MCF 10A (cell line): ENCODE data around the gene TLL2. TPM values are rescaled to one million over a fixed set of nuclear protein-coding genes. Genes with fewer than 3 reads are reported as not detected.

Source experiments
- BruUV-seq: library from RNA; stranded (reverse); fragments of 400-500 nt; replicated peaks from 2 replicates; lab custom pipeline; 2021; lab: Mats Ljungman, UMichigan
- CTCF ChIA-PET: fragments of 300-600 bp; sonication (Branson Sonifier 250); formaldehyde crosslinking; extraction: SDS; loops from one replicate; lab custom pipeline; 2021; ENCODE audit warnings: antibody characterized with exemption, inconsistent platforms; lab: Yijun Ruan, JAX
- POLR2A ChIA-PET: fragments of 300-600, 350-650 bp; sonication (Branson Sonifier 250); formaldehyde crosslinking; extraction: SDS; loops from one replicate; lab custom pipeline; 2020; ENCODE audit warnings: antibody characterized with exemption, inconsistent platforms; lab: Yijun Ruan, JAX
- DNase-seq: peaks from one replicate; pipeline ENCODE4 v3.0.0-alpha.2; 2018; ENCODE audit not compliant: unreplicated experiment
- H3K27ac Mint-ChIP-seq: one replicate; pipeline ENCODE4 v1.8.0; 2022; ENCODE audit warnings: mild to moderate bottlenecking, low read depth, mixed read lengths; ENCODE audit not compliant: unreplicated experiment
- H3K27me3 Mint-ChIP-seq: one replicate; pipeline ENCODE4 v1.8.0; 2022; ENCODE audit warnings: mixed read lengths; ENCODE audit not compliant: insufficient read depth, unreplicated experiment
- H3K36me3 Mint-ChIP-seq: one replicate; pipeline ENCODE4 v1.8.0; 2022; ENCODE audit warnings: mild to moderate bottlenecking, moderate library complexity, mixed read lengths; ENCODE audit not compliant: insufficient read depth, unreplicated experiment
- H3K4me1 Mint-ChIP-seq: one replicate; pipeline ENCODE4 v1.8.0; 2022; ENCODE audit warnings: mixed read lengths; ENCODE audit not compliant: insufficient read depth, unreplicated experiment
- H3K4me3 Mint-ChIP-seq: one replicate; pipeline ENCODE4 v1.8.0; 2022; ENCODE audit warnings: mild to moderate bottlenecking, moderate library complexity, mixed read lengths; ENCODE audit not compliant: unreplicated experiment
- H3K9me3 Mint-ChIP-seq: one replicate; pipeline ENCODE4 v1.8.0; 2022; ENCODE audit warnings: mixed read lengths; ENCODE audit not compliant: unreplicated experiment
- CTCF ChIP-seq: fragments of 200-600 bp; IDR thresholded peaks from one replicate; pipeline ENCODE4 v1.8.0; 2022; ENCODE audit warnings: antibody characterized with exemption, mild to moderate bottlenecking; ENCODE audit not compliant: unreplicated experiment
- intact Hi-C: fragments of 100-400 bp; cut with micrococcal nuclease; formaldehyde crosslinking; loops from 2 replicates; pipeline ENCODE4 v1.14.1; 2022
- total RNA-seq: library from RNA; stranded (reverse); gene quantifications from 2 replicates; pipeline ENCODE4 v1.2.3, GENCODE V29; 2022

Gene TLL2
- total RNA-seq, 1 experiment from 2014 or later = not detected

DNA sequence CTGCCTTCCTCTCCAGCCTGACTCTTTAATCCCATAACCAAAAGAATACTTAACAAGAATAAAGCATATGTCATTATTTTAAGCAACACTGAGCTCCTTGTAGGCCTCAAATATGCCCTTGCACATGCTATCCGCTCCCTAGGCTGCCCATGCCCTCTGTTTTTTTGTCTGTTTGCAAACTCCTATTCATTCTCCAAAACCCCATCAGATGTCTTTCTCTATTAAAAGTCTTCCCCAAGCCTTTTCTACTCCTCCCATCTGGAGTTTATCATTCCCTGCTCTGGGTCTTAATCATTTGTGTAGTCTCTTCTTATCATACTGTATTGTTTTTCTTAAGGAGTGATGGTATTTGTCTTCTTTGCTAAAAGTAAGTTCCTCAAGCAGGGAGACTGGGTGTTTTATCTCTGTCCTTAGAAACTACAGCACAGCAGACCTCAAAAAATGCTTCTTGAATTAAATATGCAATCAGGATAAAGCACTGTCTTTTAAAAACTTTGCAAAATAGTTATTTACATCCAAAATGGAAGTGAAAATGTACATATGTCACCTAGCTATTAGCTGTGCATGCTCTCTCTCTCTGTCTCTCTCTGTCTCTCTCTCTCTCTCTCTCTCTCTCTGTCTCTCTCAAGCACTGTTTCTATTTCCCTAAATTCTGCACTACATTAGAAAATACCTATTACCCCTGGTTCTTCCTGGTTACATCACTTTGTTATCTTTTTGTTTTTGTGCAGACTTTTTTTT is 98.4 kb downstream of the TLL2 start:
- no peak for DNase-seq
- Mint-ChIP-seq H3K4me1 (no peaks in the 10 kb centered on the region), H3K36me3 (no peaks in the 10 kb centered on the region), H3K27ac (no peak overlapping the region), H3K27me3 (no peaks in the 10 kb centered on the region), H3K9me3 (no peaks in the 10 kb centered on the region), H3K4me3 (no peak overlapping the region)
- POLR2A ChIA-PET = interaction anchor here (0.7 kb wide), 1 partner anchor 13 kb away, joined by 3 read pairs; no protein-coding TSS in a partner anchor
- CTCF ChIA-PET = interaction anchor here (0.7 to 1.6 kb wide), 3 partner anchors 18 to 795 kb away, joined by 4 to 7 read pairs (median 5); no protein-coding TSS in a partner anchor
- TF ChIP-seq CTCF = no peak
- no TSS peak for BruUV-seq
- intact Hi-C loops = no loop called here

DNA sequence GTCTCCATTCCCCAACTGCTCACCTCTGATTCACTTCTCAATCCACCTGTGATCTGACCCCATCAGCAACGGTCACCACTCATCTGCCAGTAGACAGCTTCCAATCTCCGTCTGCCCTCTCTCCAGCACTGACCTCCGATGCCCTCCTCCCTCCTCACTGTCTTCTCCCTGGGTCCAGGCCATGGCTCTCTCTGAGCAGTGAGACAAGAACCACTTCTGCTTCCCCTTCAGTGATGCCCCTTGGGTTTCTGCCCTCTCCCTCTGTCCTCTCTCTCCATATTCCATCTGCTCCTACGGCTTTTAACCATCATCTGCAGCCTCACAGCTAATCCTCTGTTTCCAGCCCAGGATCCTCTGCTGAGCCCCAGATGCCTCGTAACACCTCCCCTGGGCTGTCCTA is 99.4 kb downstream of the TLL2 start:
- H3K27ac Mint-ChIP-seq = no peak overlapping the region
- no peaks in the 10 kb centered on the region for H3K9me3 Mint-ChIP-seq
- CTCF ChIA-PET = interaction anchor here (0.7 to 1.1 kb wide), 3 partner anchors 17 to 44 kb away, joined by 3 to 5 read pairs (median 4); no protein-coding TSS in a partner anchor
- H3K27me3 Mint-ChIP-seq = no peaks in the 10 kb centered on the region
- H3K4me1 Mint-ChIP-seq = no peaks in the 10 kb centered on the region
- DNase-seq = no peak
- no peak overlapping the region for H3K4me3 Mint-ChIP-seq
- POLR2A ChIA-PET = no interaction called here
- intact Hi-C loops = no loop called here
- no peak for TF ChIP-seq CTCF
- BruUV-seq = no TSS peak
- H3K36me3 Mint-ChIP-seq = no peaks in the 10 kb centered on the region

- Mint-ChIP-seq H3K27ac (no peak overlapping the region), H3K4me3 (no peak overlapping the region), H3K36me3 (no peaks in the 10 kb centered on the region), H3K9me3 (no peaks in the 10 kb centered on the region), H3K4me1 (no peaks in the 10 kb centered on the region), H3K27me3 (peaks cover 7% of the 10 kb centered on the region)
- ChIA-PET CTCF (interaction anchor here (0.7 to 0.9 kb wide), 2 partner anchors 9 to 101 kb away, joined by 3 read pairs; partner anchors contain the start of gene TLL2), POLR2A (interaction anchor here (1.0 kb wide), 1 partner anchor 88 kb away, joined by 4 read pairs; no protein-coding TSS in a partner anchor)
- TF ChIP-seq CTCF = no peak
- no TSS peak for BruUV-seq
- no peak for DNase-seq
- intact Hi-C loops = no loop called here
Measured at GRCh38 chr10:96413151-96413787, 100.5 kb downstream of the TLL2 start.

DNA sequence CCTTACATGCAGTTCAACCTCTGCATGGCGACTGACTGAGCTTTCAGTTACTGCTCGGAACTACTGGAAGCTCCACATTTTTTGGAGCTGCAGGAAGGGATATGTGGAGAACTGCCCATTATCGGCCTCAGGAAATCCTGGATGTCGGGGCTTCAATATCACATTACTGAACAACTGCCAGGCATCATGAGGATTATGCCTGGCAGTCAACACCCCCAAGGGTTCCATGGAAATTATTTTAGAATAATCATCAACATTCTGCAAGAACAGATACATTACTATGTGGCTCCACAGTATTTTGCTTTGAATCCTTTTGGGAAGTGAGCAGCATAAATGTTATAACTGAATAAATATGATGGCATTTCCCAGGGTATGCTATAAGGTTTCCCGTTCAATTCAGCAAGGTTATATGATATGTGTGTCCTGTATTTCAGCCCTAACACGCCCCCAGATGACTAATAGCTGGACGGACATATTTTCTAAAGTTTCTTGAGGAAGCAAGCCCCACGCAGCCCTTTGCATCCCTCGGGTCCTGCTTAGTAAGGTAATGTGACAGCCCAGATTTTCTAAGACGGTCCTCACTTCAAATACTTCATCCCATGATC is 101.9 kb downstream of the TLL2 start:
- no TSS peak for BruUV-seq
- ChIA-PET POLR2A (interaction anchor here (0.6 kb wide), 1 partner anchor 22 kb away, joined by 3 read pairs; no protein-coding TSS in a partner anchor), CTCF (interaction anchor here (1.1 kb wide), 1 partner anchor 11 kb away, joined by 3 read pairs; no protein-coding TSS in a partner anchor)
- Mint-ChIP-seq H3K36me3 (no peaks in the 10 kb centered on the region), H3K9me3 (no peaks in the 10 kb centered on the region), H3K27me3 (peaks cover 21% of the 10 kb centered on the region), H3K27ac (no peak overlapping the region), H3K4me3 (no peak overlapping the region), H3K4me1 (no peaks in the 10 kb centered on the region)
- no peak for TF ChIP-seq CTCF
- DNase-seq = no peak
- intact Hi-C loops = no loop called here
